Activated CD4-positive, alpha-beta T cell treated with anti-CD3 and anti-CD28 coated beads, Interleukin-2, amount 50 U/mL, for 4 hours (primary cell): Measurements from ENCODE around the gene KCNMA1.

Experiments
- DNase-seq, 2 experiments: peaks; one replicate each; pipeline ENCODE4 v3.0.0-alpha.2; 2020

KCNMA1 gene

GRCh38 chr10:76858721-76859120 lies 778.9 kb downstream of the KCNMA1 start:
- DNase-seq: no peak

GRCh38 chr10:76840802-76841201 lies 796.8 kb downstream of the KCNMA1 start:
- no peak for DNase-seq

GRCh38 chr10:76839276-76839675 lies 798.3 kb downstream of the KCNMA1 start:
- no peak for DNase-seq

GRCh38 chr10:76830218-76830617 lies 807.4 kb downstream of the KCNMA1 start:
- DNase-seq: no peak

- no peak for DNase-seq
Measured at GRCh38 chr10:76829724-76830123, 807.9 kb downstream of the KCNMA1 start.
